HL-60 (cell line): ENCODE measurements around the gene PLPPR4.

Source experiments
- DNase-seq, 2 experiments: peaks; one replicate each; pipeline ENCODE4 v3.0.0-alpha.2; 2010 to 2020; ENCODE audit warnings: low read depth in 1 of 2, low spot score in 1 of 2
- H3K27ac ChIP-seq: fragments of 250-450 bp; sonication (Bioruptor Pico); replicated peaks from 2 replicates; pipeline ENCODE4 v1.5.1; 2020; ENCODE audit warnings: mild to moderate bottlenecking, moderate library complexity
- H3K27me3 ChIP-seq: fragments of 250-450 bp; sonication (Bioruptor Pico); 2 replicates; pipeline ENCODE4 v1.5.1; 2021; ENCODE audit warnings: mild to moderate bottlenecking, moderate library complexity; ENCODE audit not compliant: insufficient read depth, poor library complexity, severe bottlenecking
- H3K4me3 ChIP-seq: replicated peaks from 2 replicates; pipeline ENCODE4 v1.5.1; 2011; ENCODE audit warnings: mild to moderate bottlenecking, control low read depth, low read length; ENCODE audit not compliant: insufficient read depth
- GABPA ChIP-seq: IDR thresholded peaks from 2 replicates; pipeline ENCODE4 v1.6.1; 2012; ENCODE audit warnings: low read depth
- POLR2AphosphoS5 ChIP-seq: IDR thresholded peaks from 2 replicates; pipeline ENCODE4 v1.6.1; 2012; ENCODE audit warnings: low read depth
- SPI1 ChIP-seq: IDR thresholded peaks from 2 replicates; pipeline ENCODE4 v1.6.1; 2012; ENCODE audit warnings: low read depth, mild to moderate bottlenecking, borderline replicate concordance
- TF ChIP-seq, protein P1 (sequence below): IDR thresholded peaks from one replicate; pipeline ENCODE4 v1.5.1; 2011; ENCODE audit warnings: low read length, control low read depth, inconsistent platforms; ENCODE audit not compliant: insufficient read depth
- TF ChIP-seq, protein P2 (sequence below): IDR thresholded peaks from 2 replicates; pipeline ENCODE4 v1.6.1; 2012; ENCODE audit warnings: low read depth; ENCODE audit not compliant: insufficient replicate concordance

The PLPPR4 gene

DNA sequence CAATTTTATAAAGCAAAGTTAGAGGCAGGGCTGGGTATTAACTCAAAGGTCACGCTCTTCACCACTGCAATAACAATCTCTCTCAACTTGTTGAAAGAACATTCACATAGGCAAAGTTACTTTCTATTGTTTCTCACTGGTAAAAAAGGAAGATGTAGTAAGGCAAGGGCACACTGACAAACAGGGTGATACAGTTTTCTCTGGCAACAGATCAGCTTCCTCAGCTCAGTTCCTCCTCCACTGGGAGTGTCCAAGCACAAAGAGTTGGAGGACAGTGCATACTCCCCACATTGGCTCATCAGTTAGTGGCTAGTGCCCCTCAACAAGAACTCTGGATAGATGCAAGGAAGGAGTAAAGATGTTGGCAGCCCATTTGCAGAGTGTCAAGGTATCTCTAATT, 3.7 kb downstream of the PLPPR4 start:
- Histone ChIP-seq H3K27me3 (peaks cover 21% of the 10 kb centered on the region), H3K27ac (no peak overlapping the region), H3K4me3 (no peak overlapping the region)
- TF ChIP-seq, protein P1, sequence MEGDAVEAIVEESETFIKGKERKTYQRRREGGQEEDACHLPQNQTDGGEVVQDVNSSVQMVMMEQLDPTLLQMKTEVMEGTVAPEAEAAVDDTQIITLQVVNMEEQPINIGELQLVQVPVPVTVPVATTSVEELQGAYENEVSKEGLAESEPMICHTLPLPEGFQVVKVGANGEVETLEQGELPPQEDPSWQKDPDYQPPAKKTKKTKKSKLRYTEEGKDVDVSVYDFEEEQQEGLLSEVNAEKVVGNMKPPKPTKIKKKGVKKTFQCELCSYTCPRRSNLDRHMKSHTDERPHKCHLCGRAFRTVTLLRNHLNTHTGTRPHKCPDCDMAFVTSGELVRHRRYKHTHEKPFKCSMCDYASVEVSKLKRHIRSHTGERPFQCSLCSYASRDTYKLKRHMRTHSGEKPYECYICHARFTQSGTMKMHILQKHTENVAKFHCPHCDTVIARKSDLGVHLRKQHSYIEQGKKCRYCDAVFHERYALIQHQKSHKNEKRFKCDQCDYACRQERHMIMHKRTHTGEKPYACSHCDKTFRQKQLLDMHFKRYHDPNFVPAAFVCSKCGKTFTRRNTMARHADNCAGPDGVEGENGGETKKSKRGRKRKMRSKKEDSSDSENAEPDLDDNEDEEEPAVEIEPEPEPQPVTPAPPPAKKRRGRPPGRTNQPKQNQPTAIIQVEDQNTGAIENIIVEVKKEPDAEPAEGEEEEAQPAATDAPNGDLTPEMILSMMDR: no peak
- TF ChIP-seq SPI1 (no peak), POLR2AphosphoS5 (no peak), GABPA (no peak)
- TF ChIP-seq, protein P2, sequence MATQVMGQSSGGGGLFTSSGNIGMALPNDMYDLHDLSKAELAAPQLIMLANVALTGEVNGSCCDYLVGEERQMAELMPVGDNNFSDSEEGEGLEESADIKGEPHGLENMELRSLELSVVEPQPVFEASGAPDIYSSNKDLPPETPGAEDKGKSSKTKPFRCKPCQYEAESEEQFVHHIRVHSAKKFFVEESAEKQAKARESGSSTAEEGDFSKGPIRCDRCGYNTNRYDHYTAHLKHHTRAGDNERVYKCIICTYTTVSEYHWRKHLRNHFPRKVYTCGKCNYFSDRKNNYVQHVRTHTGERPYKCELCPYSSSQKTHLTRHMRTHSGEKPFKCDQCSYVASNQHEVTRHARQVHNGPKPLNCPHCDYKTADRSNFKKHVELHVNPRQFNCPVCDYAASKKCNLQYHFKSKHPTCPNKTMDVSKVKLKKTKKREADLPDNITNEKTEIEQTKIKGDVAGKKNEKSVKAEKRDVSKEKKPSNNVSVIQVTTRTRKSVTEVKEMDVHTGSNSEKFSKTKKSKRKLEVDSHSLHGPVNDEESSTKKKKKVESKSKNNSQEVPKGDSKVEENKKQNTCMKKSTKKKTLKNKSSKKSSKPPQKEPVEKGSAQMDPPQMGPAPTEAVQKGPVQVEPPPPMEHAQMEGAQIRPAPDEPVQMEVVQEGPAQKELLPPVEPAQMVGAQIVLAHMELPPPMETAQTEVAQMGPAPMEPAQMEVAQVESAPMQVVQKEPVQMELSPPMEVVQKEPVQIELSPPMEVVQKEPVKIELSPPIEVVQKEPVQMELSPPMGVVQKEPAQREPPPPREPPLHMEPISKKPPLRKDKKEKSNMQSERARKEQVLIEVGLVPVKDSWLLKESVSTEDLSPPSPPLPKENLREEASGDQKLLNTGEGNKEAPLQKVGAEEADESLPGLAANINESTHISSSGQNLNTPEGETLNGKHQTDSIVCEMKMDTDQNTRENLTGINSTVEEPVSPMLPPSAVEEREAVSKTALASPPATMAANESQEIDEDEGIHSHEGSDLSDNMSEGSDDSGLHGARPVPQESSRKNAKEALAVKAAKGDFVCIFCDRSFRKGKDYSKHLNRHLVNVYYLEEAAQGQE: no peak
- DNase-seq: no peak

DNA sequence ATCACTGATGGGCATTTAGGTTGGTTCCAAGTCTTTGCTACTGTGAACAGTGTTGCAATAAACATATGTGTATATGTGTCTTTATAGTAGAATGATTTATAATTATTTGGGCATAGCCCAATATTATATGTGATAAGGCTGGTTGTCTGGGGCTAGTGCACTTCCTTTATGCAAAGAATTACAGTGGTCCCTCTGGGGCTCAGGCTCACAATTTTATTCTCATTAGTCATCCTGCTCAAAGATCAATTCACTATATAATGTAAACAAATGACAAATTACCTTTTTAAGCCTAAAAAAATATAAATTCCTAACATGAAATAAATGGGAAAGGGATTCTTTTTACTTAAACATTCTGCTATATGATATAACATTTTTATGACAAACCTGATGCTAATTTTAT, 5.0 kb downstream of the PLPPR4 start:
- DNase-seq: no peak
- no peak overlapping the region for H3K4me3 ChIP-seq
- no peak overlapping the region for H3K27ac ChIP-seq
- H3K27me3 ChIP-seq: peaks cover 13% of the 10 kb centered on the region
- TF ChIP-seq POLR2AphosphoS5 (no peak), GABPA (no peak), SPI1 (no peak)
- TF ChIP-seq, protein P1: no peak
- TF ChIP-seq, protein P2: no peak

DNA sequence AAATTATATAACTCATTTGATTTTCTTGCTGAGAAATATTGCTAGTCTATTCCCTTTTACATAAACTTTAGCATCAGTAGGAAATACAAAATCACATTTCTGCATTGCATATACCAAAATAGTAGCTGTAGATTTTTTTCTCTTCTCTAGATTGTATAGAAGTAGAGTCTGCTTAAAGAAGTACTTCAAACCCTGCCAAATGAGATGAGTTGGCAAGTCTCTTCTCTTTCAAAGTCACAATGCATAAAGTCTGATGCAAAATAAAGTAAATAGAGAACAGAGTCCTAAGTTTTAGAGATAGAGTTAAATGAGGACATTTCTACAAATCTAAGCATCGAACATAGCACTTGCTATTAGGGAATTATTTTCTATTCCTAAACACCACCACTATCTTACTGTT, 6.4 kb downstream of the PLPPR4 start:
- Histone ChIP-seq H3K27ac (no peak overlapping the region), H3K4me3 (no peak overlapping the region), H3K27me3 (peaks cover 4% of the 10 kb centered on the region)
- DNase-seq: no peak
- TF ChIP-seq, protein P2: no peak
- no peak for TF ChIP-seq SPI1
- TF ChIP-seq POLR2AphosphoS5: no peak
- TF ChIP-seq, protein P1: no peak
- TF ChIP-seq GABPA: no peak
